Endothelial cell of umbilical vein (primary cell): Measurements from ENCODE around the gene GPRASP2. TPM values are rescaled to one million over a fixed set of nuclear protein-coding genes. Genes with fewer than 3 reads are reported as not detected.

Experiments
- BruUV-seq: library from RNA; stranded (reverse); fragments of 400-500 nt; replicated peaks from 2 replicates; lab custom pipeline; 2021; lab: Mats Ljungman, UMichigan
- CTCF ChIA-PET: fragments of 300-600, 350-600 bp; sonication (Branson Sonifier 250); formaldehyde crosslinking; loops from one replicate; lab custom pipeline; 2021; ENCODE audit warnings: antibody characterized with exemption, inconsistent platforms; lab: Charles Lee
- POLR2A ChIA-PET: fragments of 300-600, 350-600 bp; sonication (Branson Sonifier 250); formaldehyde crosslinking; loops from one replicate; lab custom pipeline; 2021; ENCODE audit warnings: antibody characterized with exemption, inconsistent platforms; lab: Charles Lee
- DNase-seq: peaks from one replicate; pipeline ENCODE4 v3.0.0-alpha.2; 2011; ENCODE audit warnings: low read depth, low spot score
- FAIRE-seq: peaks from 2 replicates; lab custom pipeline; 2011; peaks lifted over from hg19 to GRCh38; lab: Jason Lieb, UNC
- H2AFZ ChIP-seq: 2 replicates; pipeline ENCODE4 v1.6.0; 2012; ENCODE audit warnings: low read depth, low read length, control low read depth, inconsistent platforms
- H3K27ac ChIP-seq: 2 replicates; pipeline ENCODE4 v1.5.1; 2011; ENCODE audit warnings: low read depth, mild to moderate bottlenecking, control low read depth, low read length, moderate library complexity; ENCODE audit not compliant: insufficient read depth
- H3K27me3 ChIP-seq, 2 experiments: 2 replicates each; pipeline versions ENCODE4 v1.6.0 to v1.6.1; 2011; ENCODE audit warnings: low read length in 2 of 2, mixed read lengths in 1 of 2; ENCODE audit not compliant: control insufficient read depth in 2 of 2, insufficient read depth in 2 of 2
- H3K36me3 ChIP-seq, 2 experiments: 2 replicates in 1 of 2; 3 replicates in 1 of 2; pipeline ENCODE4 v1.5.1; 2011; ENCODE audit warnings: low read length in 2 of 2, mild to moderate bottlenecking in 1 of 2, moderate library complexity in 1 of 2; ENCODE audit not compliant: control insufficient read depth in 2 of 2, insufficient read depth in 2 of 2; ENCODE audit errors: extremely low read depth in 1 of 2
- H3K4me1 ChIP-seq: 3 replicates; pipeline ENCODE4 v1.5.1; 2011; ENCODE audit warnings: mild to moderate bottlenecking, low read length; ENCODE audit not compliant: control insufficient read depth, insufficient read depth; ENCODE audit errors: extremely low read depth
- H3K4me2 ChIP-seq: 2 replicates; pipeline ENCODE4 v1.6.1; 2011; ENCODE audit warnings: low read length, control low read depth, mixed read lengths; ENCODE audit not compliant: insufficient read depth
- H3K4me3 ChIP-seq, 3 experiments: fragments of 200-600 bp in 1 of 3; sonication (generic), shearing (Covaris generic) in 1 of 3; replicated peaks in 1 of 3; 2 replicates each; pipeline ENCODE4 v1.5.1; 2011 to 2016; ENCODE audit warnings: control low read depth in 3 of 3, low read length in 3 of 3, mild to moderate bottlenecking in 2 of 3, inconsistent platforms in 1 of 3, low read depth in 1 of 3, moderate library complexity in 1 of 3; ENCODE audit not compliant: insufficient read depth in 1 of 3
- H3K79me2 ChIP-seq: 2 replicates; pipeline ENCODE4 v1.6.0; 2012; ENCODE audit warnings: low read length, inconsistent platforms; ENCODE audit not compliant: control insufficient read depth, insufficient read depth
- H3K9ac ChIP-seq: replicated peaks from 2 replicates; pipeline ENCODE3; 2011; ENCODE audit warnings: low read length, control low read depth; ENCODE audit not compliant: insufficient read depth; ENCODE audit errors: extremely low read depth
- H3K9me1 ChIP-seq: replicated peaks from 3 replicates; pipeline ENCODE4 v1.6.0; 2011; ENCODE audit warnings: mild to moderate bottlenecking, low read length; ENCODE audit not compliant: control insufficient read depth, insufficient read depth; ENCODE audit errors: extremely low read depth
- H3K9me3 ChIP-seq: replicated peaks from 2 replicates; pipeline ENCODE4 v1.5.1; 2012; ENCODE audit warnings: low read length, inconsistent platforms; ENCODE audit not compliant: control insufficient read depth, insufficient read depth
- H4K20me1 ChIP-seq: replicated peaks from 2 replicates; pipeline ENCODE3; 2011; ENCODE audit warnings: mild to moderate bottlenecking, low read length; ENCODE audit not compliant: control insufficient read depth, insufficient read depth; ENCODE audit errors: extremely low read depth
- EZH2 ChIP-seq: IDR thresholded peaks from 2 replicates; pipeline ENCODE4 v1.6.1; 2012; ENCODE audit warnings: borderline replicate concordance, low read depth, mild to moderate bottlenecking, moderate library complexity, low read length, inconsistent platforms; ENCODE audit not compliant: severe bottlenecking
- FOS ChIP-seq: IDR thresholded peaks from 2 replicates; pipeline ENCODE4 v1.6.1; 2011; ENCODE audit warnings: mild to moderate bottlenecking, low read length, moderate library complexity, borderline replicate concordance; ENCODE audit not compliant: insufficient read depth
- GATA2 ChIP-seq: IDR thresholded peaks from 2 replicates; pipeline ENCODE4 v1.7.0; 2011; ENCODE audit warnings: low read depth, mild to moderate bottlenecking, moderate library complexity, mixed read lengths, low read length; ENCODE audit not compliant: insufficient read length, insufficient read depth
- JUN ChIP-seq: IDR thresholded peaks from 2 replicates; pipeline ENCODE4 v1.6.1; 2011; ENCODE audit warnings: borderline replicate concordance, low read depth; ENCODE audit not compliant: insufficient read length, insufficient read depth
- MYC ChIP-seq: IDR thresholded peaks from one replicate; pipeline ENCODE4 v1.6.1; 2011; ENCODE audit warnings: mild to moderate bottlenecking, low read depth, low read length
- POLR2A ChIP-seq: IDR thresholded peaks from 2 replicates; pipeline ENCODE4 v1.6.1; 2012; ENCODE audit warnings: low read depth, mild to moderate bottlenecking, control low read depth, low read length
- POLR2AphosphoS5 ChIP-seq: IDR thresholded peaks from 2 replicates; pipeline ENCODE4 v1.6.1; 2012; ENCODE audit warnings: low read depth, mild to moderate bottlenecking, control low read depth, low read length, moderate library complexity; ENCODE audit not compliant: insufficient read depth
- dilution Hi-C: fragments of 300-500 bp; cut with MboI; formaldehyde crosslinking; loops from one replicate; pipeline ENCODE4 v1.15.0; 2019; ENCODE audit warnings: low sequenced_read_pairs; ENCODE audit not compliant: extremely low pct_ligation_motif_present
- intact Hi-C: fragments of 100-400 bp; cut with micrococcal nuclease; formaldehyde crosslinking; loops from one replicate; pipeline ENCODE4 v1.10.0; 2022
- polyA plus RNA-seq, 4 experiments: library from polyadenylated mRNA; depleted of rRNA in 3 of 4; stranded (reverse) in 3 of 4; unstranded in 1 of 4; fragments of >200 nt; gene quantifications; 2 replicates each; pipeline versions ENCODE4 v1.2.1 to v1.2.3, GENCODE V29; 2011 to 2012; ENCODE audit warnings: missing spikeins in 1 of 4
- total RNA-seq: library from RNA; stranded (reverse); gene quantifications from 2 replicates; pipeline ENCODE4 v1.2.3, GENCODE V29; 2021
- TF ChIP-seq, protein P1 (sequence below): IDR thresholded peaks from 2 replicates; pipeline ENCODE4 v1.6.1; 2011; ENCODE audit not compliant: insufficient read depth, insufficient read length
- TF ChIP-seq, protein P2 (sequence below), 2 donors: IDR thresholded peaks; 1 replicate in 1 of 2; 2 replicates in 1 of 2; pipeline ENCODE4 v1.5.1; 2011; ENCODE audit warnings: low read length in 2 of 2, mild to moderate bottlenecking in 2 of 2, moderate library complexity in 2 of 2, control low read depth in 1 of 2, inconsistent platforms in 1 of 2, low read depth in 1 of 2; ENCODE audit not compliant: insufficient read depth in 1 of 2; ENCODE audit errors: extremely low read depth in 1 of 2

GPRASP2 gene
- total and polyA plus RNA-seq, 2 donors (not counting 3 experiments of a cell fraction or from before 2014, with no cell fraction given), result 4.9 to 6.5 TPM

DNA sequence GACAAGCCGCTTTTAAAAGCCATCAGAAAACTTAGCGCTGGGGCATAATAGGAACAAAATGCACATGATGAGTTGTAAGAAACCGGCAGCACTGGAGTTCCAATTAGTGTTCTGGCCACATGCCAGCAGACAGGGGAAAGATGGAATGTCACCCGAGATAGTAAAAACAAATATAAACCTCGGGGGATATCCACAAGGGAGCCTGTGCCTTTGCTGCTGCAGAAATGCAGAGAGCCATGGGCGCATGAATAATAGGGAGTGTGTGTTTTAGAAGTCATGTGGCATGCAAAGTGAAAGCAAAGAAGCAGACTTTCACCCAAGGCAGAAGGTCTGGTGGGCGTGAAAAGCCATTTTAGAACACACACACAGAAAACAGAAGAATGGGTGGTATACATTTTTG is 27.4 kb downstream of the GPRASP2 start:
- no peaks in the 10 kb centered on the region for H4K20me1 ChIP-seq
- H3K9me1 ChIP-seq, result no peaks in the 10 kb centered on the region
- H3K27ac ChIP-seq, result no peak overlapping the region
- no peak overlapping the region for H2AFZ ChIP-seq
- FAIRE-seq (no peak), DNase-seq (no peak)
- ChIA-PET CTCF (no interaction called here), POLR2A (no interaction called here)
- no peak overlapping the region for H3K4me3 ChIP-seq
- no peaks in the 10 kb centered on the region for H3K9me3 ChIP-seq
- no peak overlapping the region for H3K9ac ChIP-seq
- H3K4me1 ChIP-seq, result no peaks in the 10 kb centered on the region
- TF ChIP-seq, protein P1, sequence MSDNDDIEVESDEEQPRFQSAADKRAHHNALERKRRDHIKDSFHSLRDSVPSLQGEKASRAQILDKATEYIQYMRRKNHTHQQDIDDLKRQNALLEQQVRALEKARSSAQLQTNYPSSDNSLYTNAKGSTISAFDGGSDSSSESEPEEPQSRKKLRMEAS, result no peak
- TF ChIP-seq POLR2AphosphoS5, result no peak
- TF ChIP-seq, protein P2, sequence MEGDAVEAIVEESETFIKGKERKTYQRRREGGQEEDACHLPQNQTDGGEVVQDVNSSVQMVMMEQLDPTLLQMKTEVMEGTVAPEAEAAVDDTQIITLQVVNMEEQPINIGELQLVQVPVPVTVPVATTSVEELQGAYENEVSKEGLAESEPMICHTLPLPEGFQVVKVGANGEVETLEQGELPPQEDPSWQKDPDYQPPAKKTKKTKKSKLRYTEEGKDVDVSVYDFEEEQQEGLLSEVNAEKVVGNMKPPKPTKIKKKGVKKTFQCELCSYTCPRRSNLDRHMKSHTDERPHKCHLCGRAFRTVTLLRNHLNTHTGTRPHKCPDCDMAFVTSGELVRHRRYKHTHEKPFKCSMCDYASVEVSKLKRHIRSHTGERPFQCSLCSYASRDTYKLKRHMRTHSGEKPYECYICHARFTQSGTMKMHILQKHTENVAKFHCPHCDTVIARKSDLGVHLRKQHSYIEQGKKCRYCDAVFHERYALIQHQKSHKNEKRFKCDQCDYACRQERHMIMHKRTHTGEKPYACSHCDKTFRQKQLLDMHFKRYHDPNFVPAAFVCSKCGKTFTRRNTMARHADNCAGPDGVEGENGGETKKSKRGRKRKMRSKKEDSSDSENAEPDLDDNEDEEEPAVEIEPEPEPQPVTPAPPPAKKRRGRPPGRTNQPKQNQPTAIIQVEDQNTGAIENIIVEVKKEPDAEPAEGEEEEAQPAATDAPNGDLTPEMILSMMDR (IDR thresholded peaks at IDR 0.05; ENCODE audit: extremely low read depth in 1 of 2, insufficient read depth in 1 of 2, low read depth in 1 of 2, low read length in 2 of 2), result no peak
- no peak for TF ChIP-seq MYC
- no peak for TF ChIP-seq GATA2
- no peak for TF ChIP-seq EZH2
- no peak for TF ChIP-seq JUN
- TF ChIP-seq POLR2A, result no peak
- TF ChIP-seq FOS, result no peak
- dilution Hi-C loops (no loop called here), intact Hi-C loops (no loop called here)
- no TSS peak for BruUV-seq
- no peak overlapping the region for H3K4me2 ChIP-seq
- no peaks in the 10 kb centered on the region for H3K27me3 ChIP-seq
- no peaks in the 10 kb centered on the region for H3K36me3 ChIP-seq
- no peaks in the 10 kb centered on the region for H3K79me2 ChIP-seq
